B cell (primary cell): ENCODE results near the gene PLCB3. TPM values are rescaled to one million over a fixed set of nuclear protein-coding genes. Genes with fewer than 3 reads are reported as not detected.
A peak's percentile ranks its signal among the peaks of the same experiment; 100 is the strongest.

Experiments
- ATAC-seq: fragments of 200-7000 bp; cut with Tn5 transposase; one replicate; pipeline ENCODE4 v1.10.0; 2021; ENCODE audit warnings: low read depth, mild to moderate bottlenecking, moderate number of reproducible peaks, moderate library complexity
- CTCF ChIA-PET: fragments of 350-600 bp; sonication (Branson Sonifier 250); formaldehyde crosslinking; loops from one replicate; lab custom pipeline; 2021; ENCODE audit warnings: antibody characterized with exemption, inconsistent platforms; lab: Charles Lee
- POLR2A ChIA-PET: fragments of 350-600 bp; sonication (Branson Sonifier 250); formaldehyde crosslinking; loops from one replicate; lab custom pipeline; 2021; ENCODE audit warnings: antibody characterized with exemption; lab: Charles Lee
- DNase-seq: peaks from one replicate; pipeline ENCODE4 v3.0.0; 2013
- H2AFZ ChIP-seq: 2 replicates; pipeline ENCODE4 v1.6.1; 2012; ENCODE audit warnings: mild to moderate bottlenecking, low read depth, low read length; ENCODE audit not compliant: insufficient read depth, poor library complexity, severe bottlenecking
- H3K27ac ChIP-seq, 2 donors: 1 replicate in 1 of 2; 2 replicates in 1 of 2; pipeline ENCODE4 v1.5.1; 2012 to 2013; ENCODE audit warnings: low read length in 2 of 2, mild to moderate bottlenecking in 2 of 2, moderate library complexity in 1 of 2
- H3K27me3 ChIP-seq, 4 experiments: fragments of 200-600 bp in 1 of 4; sonication (generic) in 1 of 4; replicated peaks in 1 of 4; 1 replicate in 2 of 4; 2 replicates in 2 of 4; pipeline versions ENCODE4 v1.6.1 to v1.7.0; 2013 to 2016; ENCODE audit warnings: low read length in 3 of 4, mild to moderate bottlenecking in 2 of 4, mixed read lengths in 1 of 4, moderate library complexity in 1 of 4; ENCODE audit not compliant: insufficient read depth in 4 of 4, control insufficient read depth in 3 of 4; ENCODE audit errors: control extremely low read depth in 1 of 4
- H3K36me3 ChIP-seq, 2 experiments: replicated peaks in 1 of 2; 1 replicate in 1 of 2; 2 replicates in 1 of 2; pipeline versions ENCODE4 v1.6.1 to v1.7.1; 2013; ENCODE audit warnings: low read length in 1 of 2; ENCODE audit not compliant: insufficient read depth in 2 of 2, control insufficient read depth in 1 of 2; ENCODE audit errors: control extremely low read depth in 1 of 2, extremely low read depth in 1 of 2
- H3K4me1 ChIP-seq, 2 donors: fragments of 200-600 bp in 1 of 2; sonication (generic) in 1 of 2; 1 replicate in 1 of 2; 2 replicates in 1 of 2; pipeline versions ENCODE4 v1.5.1 to v1.6.1; 2013 to 2017; ENCODE audit warnings: low read length in 2 of 2; ENCODE audit not compliant: control insufficient read depth in 2 of 2, insufficient read depth in 2 of 2
- H3K4me2 ChIP-seq: replicated peaks from 2 replicates; pipeline ENCODE3; 2012; ENCODE audit warnings: mild to moderate bottlenecking, low read depth, low read length; ENCODE audit not compliant: poor library complexity, severe bottlenecking
- H3K4me3 ChIP-seq, 5 experiments: fragments of 200-600 bp in 1 of 5; sonication (generic) in 1 of 5; 1 replicate in 3 of 5; 2 replicates in 2 of 5; pipeline versions ENCODE4 v1.5.1 to v1.7.0; 2011 to 2016; ENCODE audit warnings: low read length in 4 of 5, mild to moderate bottlenecking in 4 of 5, low read depth in 2 of 5, control low read depth in 1 of 5, moderate library complexity in 1 of 5; ENCODE audit not compliant: insufficient read depth in 1 of 5; ENCODE audit errors: control extremely low read depth in 1 of 5, extremely low read depth in 1 of 5
- H3K79me2 ChIP-seq: fragments of 200-600 bp; sonication (generic); one replicate; pipeline ENCODE4 v1.6.0; 2016; ENCODE audit warnings: low read length; ENCODE audit not compliant: control insufficient read depth, insufficient read depth
- H3K9ac ChIP-seq: fragments of 200-600 bp; sonication (generic); 2 replicates; pipeline ENCODE4 v1.6.1; 2017; ENCODE audit warnings: mild to moderate bottlenecking, low read length, moderate library complexity
- H3K9me3 ChIP-seq, 3 donors: one replicate each; pipeline versions ENCODE4 v1.6.1 to v1.7.1; 2013; ENCODE audit warnings: low read length in 2 of 3; ENCODE audit not compliant: control insufficient read depth in 2 of 3, insufficient read depth in 1 of 3; ENCODE audit errors: control extremely low read depth in 1 of 3
- H4K20me1 ChIP-seq: 2 replicates; pipeline ENCODE4 v1.6.0; 2012; ENCODE audit warnings: mild to moderate bottlenecking, low read length; ENCODE audit not compliant: insufficient read depth, control insufficient read depth, poor library complexity, severe bottlenecking
- H3K27ac Mint-ChIP-seq: one replicate; pipeline ENCODE4 v1.8.0; 2021; ENCODE audit warnings: mixed read lengths
- H3K27me3 Mint-ChIP-seq: one replicate; pipeline ENCODE4 v1.8.0; 2021; ENCODE audit warnings: mixed read lengths
- H3K4me1 Mint-ChIP-seq: one replicate; pipeline ENCODE4 v1.8.0; 2021; ENCODE audit warnings: mixed read lengths
- H3K4me3 Mint-ChIP-seq: one replicate; pipeline ENCODE4 v1.8.0; 2021; ENCODE audit warnings: mixed read lengths
- H3K9me3 Mint-ChIP-seq: one replicate; pipeline ENCODE4 v1.8.0; 2022; ENCODE audit warnings: mixed read lengths; ENCODE audit not compliant: insufficient read depth
- CTCF ChIP-seq: fragments of 200-600 bp; IDR thresholded peaks from one replicate; pipeline ENCODE4 v1.8.0; 2022; ENCODE audit warnings: antibody characterized with exemption, mild to moderate bottlenecking
- EZH2 ChIP-seq: IDR thresholded peaks from 2 replicates; pipeline ENCODE4 v1.6.1; 2012; ENCODE audit warnings: borderline replicate concordance, low read depth, mild to moderate bottlenecking, moderate library complexity, low read length; ENCODE audit not compliant: insufficient read depth, poor library complexity, severe bottlenecking
- WGBS: methylation state at CpG from one replicate; pipeline ENCODE4 v1.1.5; 2013; ENCODE audit warnings: missing lambda C conversion rate; ENCODE audit not compliant: insufficient coverage; 5-methylcytosine and 5-hydroxymethylcytosine counted together
- intact Hi-C: fragments of 100-400 bp; cut with micrococcal nuclease; formaldehyde crosslinking; loops from one replicate; pipeline ENCODE4 v1.10.0; 2022
- polyA plus RNA-seq: library from polyadenylated mRNA; depleted of rRNA; stranded (reverse); fragments of >200 nt; gene quantifications from 2 replicates; pipeline ENCODE4 v1.2.3, GENCODE V29; 2012
- total RNA-seq, 2 donors: library from RNA; stranded (reverse); fragments of 120-200 nt in 1 of 2; gene quantifications; 1 replicate in 1 of 2; 2 replicates in 1 of 2; pipeline versions ENCODE4 v1.2.3 to v1.2.4, GENCODE V29; 2013 to 2022

The PLCB3 gene
- total and polyA plus RNA-seq, 2 donors (not counting 1 experiment from before 2014, with no cell fraction given) = 3.0 to 8.1 TPM

GRCh38 chr11:64247729-64248531 lies 3.4 kb upstream of the PLCB3 start:
- Histone ChIP-seq H3K9ac (peak overlapping the region; percentile 80), H3K27me3 (no peaks in the 10 kb centered on the region), H3K27ac (no peak overlapping the region), H3K79me2 (peaks cover 4% of the 10 kb centered on the region), H4K20me1 (no peaks in the 10 kb centered on the region), H3K9me3 (no peaks in the 10 kb centered on the region), H3K4me1 (peaks cover 27 to 54% of the 10 kb centered on the region in 2 donors), H2AFZ (peak overlapping the region; percentile 83), H3K4me3 (peak overlapping the region in 4 of 5 experiments; percentile 78 to 99 (median 90)), H3K36me3 (peaks cover 0 to 8% of the 10 kb centered on the region in 2 experiments), H3K4me2 (peak overlapping the region; percentile 99)
- H3K27ac Mint-ChIP-seq = peak overlapping the region; percentile 70
- H3K4me3 Mint-ChIP-seq = peak overlapping the region; percentile 89
- WGBS = 54% methylated on average over 23 of the region's 31 CpGs
- DNase-seq (no peak), ATAC-seq (no peak)
- ChIA-PET POLR2A (interaction anchor here (2.0 to 4.0 kb wide), 3 partner anchors 22 to 43 kb away, joined by 7 to 37 read pairs (median 11); partner anchors contain the start of genes BAD and FERMT3), CTCF (interaction anchor here (2.4 to 10.4 kb wide), 3 partner anchors 21 to 53 kb away, joined by 7 to 141 read pairs (median 51); partner anchors contain the start of gene FERMT3)
- intact Hi-C loops = loop anchor here (1.0 kb wide), 1 partner anchor 21 kb away; no protein-coding TSS in a partner anchor
- peaks cover 38% of the 10 kb centered on the region for H3K4me1 Mint-ChIP-seq
- no peaks in the 10 kb centered on the region for H3K27me3 Mint-ChIP-seq
- H3K9me3 Mint-ChIP-seq = no peaks in the 10 kb centered on the region
- TF ChIP-seq CTCF (no peak), EZH2 (no peak)

DNA sequence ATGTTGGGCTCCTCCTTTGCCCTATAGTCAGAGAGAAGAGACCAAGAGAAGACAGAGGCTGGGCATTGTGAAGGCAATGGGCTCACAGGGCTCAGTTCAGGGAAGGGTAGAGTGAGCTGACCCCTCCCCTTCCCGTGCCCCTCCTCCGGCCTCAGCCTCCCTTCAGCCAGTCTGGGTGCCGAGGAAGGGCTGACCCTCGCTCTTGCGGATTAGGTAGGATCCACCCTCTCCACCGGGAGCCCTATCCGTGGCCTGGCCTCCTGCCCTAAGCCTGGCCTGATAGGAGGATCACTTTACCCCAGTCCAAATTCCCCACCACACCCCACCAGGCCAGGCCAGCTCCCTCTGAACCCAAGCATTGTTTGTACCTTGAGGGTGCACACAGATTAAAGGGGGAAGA lies 2.8 kb upstream of the PLCB3 start:
- no peak overlapping the region for H3K9ac ChIP-seq

More for the DNA sequence above, 2.8 kb upstream of the PLCB3 start:
- WGBS = 100% methylated on average over 2 of the region's 7 CpGs
- peak overlapping the region; percentile 79 for H3K4me3 Mint-ChIP-seq
- H3K9me3 Mint-ChIP-seq = no peaks in the 10 kb centered on the region
- no peak for TF ChIP-seq EZH2
- no peak for TF ChIP-seq CTCF
- no peaks in the 10 kb centered on the region for H3K27me3 ChIP-seq
- ChIA-PET POLR2A (no interaction called here), CTCF (interaction anchor here (1.2 to 10.4 kb wide), 5 partner anchors 11 to 53 kb away, joined by 3 to 141 read pairs (median 7); partner anchors contain the start of gene FERMT3)
- peaks cover 36% of the 10 kb centered on the region for H3K4me1 Mint-ChIP-seq
- peaks cover 27 to 51% of the 10 kb centered on the region in 2 donors for H3K4me1 ChIP-seq
- intact Hi-C loops = no loop called here
- H3K36me3 ChIP-seq = peaks cover 0 to 4% of the 10 kb centered on the region in 2 experiments
- H4K20me1 ChIP-seq = no peaks in the 10 kb centered on the region
- H3K79me2 ChIP-seq = peaks cover 4% of the 10 kb centered on the region
- no peaks in the 10 kb centered on the region for H3K27me3 Mint-ChIP-seq
- no peaks in the 10 kb centered on the region for H3K9me3 ChIP-seq
- H3K4me3 ChIP-seq = no peak overlapping the region
- DNase-seq (no peak), ATAC-seq (no peak)
- H3K27ac Mint-ChIP-seq = peak overlapping the region; percentile 32
- H3K4me2 ChIP-seq = no peak overlapping the region
- no peak overlapping the region for H3K27ac ChIP-seq
- no peak overlapping the region for H2AFZ ChIP-seq
